Measurements from ENCODE around the gene NR1D1.

The NR1D1 gene

DNA sequence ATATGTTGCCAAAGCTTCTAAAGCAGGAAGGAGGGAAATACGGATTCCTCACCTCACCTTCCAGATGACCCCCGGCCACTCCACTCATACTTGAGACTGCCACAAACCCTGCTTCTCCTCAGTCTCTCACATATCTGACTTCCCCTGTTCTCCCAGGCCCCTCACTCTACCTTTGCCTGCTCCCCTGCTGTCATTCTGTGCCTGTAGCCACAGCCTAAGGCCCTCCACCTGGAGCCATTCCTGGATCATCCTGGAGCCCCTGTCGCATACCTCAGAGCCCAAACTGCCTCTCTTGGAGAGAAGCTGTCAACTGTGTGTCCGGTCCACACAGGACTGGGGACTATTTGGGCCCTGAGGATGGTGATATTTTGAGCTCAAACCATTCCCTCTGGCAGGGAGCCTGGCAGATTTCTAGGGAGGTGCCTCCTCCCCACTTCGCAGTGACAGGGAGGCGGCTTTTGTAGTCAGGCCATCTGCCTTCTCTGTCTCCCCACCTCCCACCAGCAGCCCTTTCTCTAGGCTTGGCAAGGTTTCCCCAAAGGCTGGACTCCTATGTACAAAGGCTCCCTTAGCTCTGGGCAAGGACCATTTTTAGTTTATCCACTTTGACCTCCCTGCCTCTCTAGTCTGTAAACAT is 43.9 kb downstream of the NR1D1 start:
- WGBS, 2 donors (ENCODE audit: extremely low coverage in 2 of 2, insufficient read length in 2 of 2, insufficient replicate concordance in 1 of 2) = no CpG with 5 or more reads among the region's 6 CpGs
- no peak for DNase-seq (ENCODE audit: low spot score)
- H3K9ac ChIP-seq (ENCODE audit: low read depth, low read length, poor library complexity) = no peak overlapping the region

More for the DNA sequence above, 43.9 kb downstream of the NR1D1 start:
- Histone ChIP-seq H3K27ac (replicated peaks; ENCODE audit: low read length) (no peak overlapping the region), H2BK15ac (ENCODE audit: low read length) (no peak overlapping the region), H3K23ac (ENCODE audit: low read depth, low read length, poor library complexity) (no peak overlapping the region), H3K4me3 (ENCODE audit: low read length in 2 of 2) (no peak overlapping the region), H3K4me2 (ENCODE audit: insufficient read depth, low read length, poor library complexity, severe bottlenecking) (no peak overlapping the region), H3K36me3 (replicated peaks in 1 of 2; ENCODE audit: control insufficient read depth in 2 of 2, insufficient read depth in 2 of 2, low read length in 2 of 2) (peaks cover 9 to 16% of the 10 kb centered on the region in 2 donors), H4K8ac (ENCODE audit: low read depth, low read length) (no peak overlapping the region), H3K27me3 (ENCODE audit: control insufficient read depth in 3 of 3, insufficient read depth in 3 of 3, low read depth in 1 of 3, low read length in 3 of 3) (peaks cover 0 to 2% (median 0%) of the 10 kb centered on the region in 3 experiments), H2AFZ (ENCODE audit: low read length) (peak overlapping the region; percentile 68), H3K9me3 (replicated peaks in 1 of 2; ENCODE audit: control insufficient read depth in 2 of 2, insufficient read depth in 1 of 2, low read depth in 1 of 2, low read length in 2 of 2) (no peaks in the 10 kb centered on the region), H2BK5ac (ENCODE audit: low read length) (no peak overlapping the region), H3K4me1 (ENCODE audit: control insufficient read depth in 2 of 2, insufficient read depth in 1 of 2, low read depth in 1 of 2, low read length in 2 of 2) (peaks cover 11 to 12% of the 10 kb centered on the region in 2 donors), H3K14ac (ENCODE audit: low read length) (no peak overlapping the region), H4K91ac (ENCODE audit: low read depth, low read length, poor library complexity) (no peak overlapping the region), H3K79me1 (ENCODE audit: low read depth, low read length) (no peaks in the 10 kb centered on the region), H2BK120ac (ENCODE audit: low read depth, low read length) (no peak overlapping the region), H3K18ac (ENCODE audit: low read length) (no peak overlapping the region), H3K4ac (ENCODE audit: low read length) (no peak overlapping the region), H2AK5ac (ENCODE audit: low read depth, low read length) (peak overlapping the region; percentile 74), H2BK12ac (ENCODE audit: low read length) (no peak overlapping the region)
